ENCODE measurements around the gene GPR61. TPM values are rescaled to one million over a fixed set of nuclear protein-coding genes. Genes with fewer than 3 reads are reported as not detected.
A peak's percentile ranks its signal among the peaks of the same experiment; 100 is the strongest.

GPR61 gene
- 1 to 10 TPM in 2 of 9 donors, under 1 TPM in 5, not detected in 2; 0.11 to 4.9 (median 0.57) TPM for total RNA-seq
- 1 to 10 TPM in 1 of 3 donors, under 1 TPM in 2; 0.57 to 1.2 (median 0.88) TPM for polyA plus RNA-seq
- long read RNA-seq, donor 1, full-length matches to known transcripts, result 1 of 1 reads
- long read RNA-seq, donor 1, partial matches to known transcripts, result 0 of 1 reads
- long read RNA-seq, donor 1, other reads (novel, unspliced or antisense), result 0 of 1 reads
- long read RNA-seq, donor 2, partial matches to known transcripts, result 0 of 1 reads
- long read RNA-seq, donor 2, other reads (novel, unspliced or antisense), result 0 of 1 reads
- long read RNA-seq, donor 3, result 0 reads
- long read RNA-seq, donor 4, result 0 reads
- long read RNA-seq, donor 5, result 0 reads
- long read RNA-seq, donor 6, partial matches to known transcripts, result 0 of 1 reads
- long read RNA-seq, donor 6, other reads (novel, unspliced or antisense), result 0 of 1 reads
- long read RNA-seq, donor 7, full-length matches to known transcripts, result 1 of 1 reads
- long read RNA-seq, donor 7, partial matches to known transcripts, result 0 of 1 reads
- long read RNA-seq, donor 7, other reads (novel, unspliced or antisense), result 0 of 1 reads
- long read RNA-seq, donor 8, full-length matches to known transcripts, result 2 of 2 reads
- long read RNA-seq, donor 8, partial matches to known transcripts, result 0 of 2 reads
- long read RNA-seq, donor 8, other reads (novel, unspliced or antisense), result 0 of 2 reads
- long read RNA-seq, donor 9, result 0 reads
- long read RNA-seq, donor 10, full-length matches to known transcripts, result 1 of 1 reads
- long read RNA-seq, donor 10, partial matches to known transcripts, result 0 of 1 reads
- long read RNA-seq, donor 10, other reads (novel, unspliced or antisense), result 0 of 1 reads

GRCh38 chr1:109539676-109540075 is at the start of gene GPR61:
Gene GPR61, plus strand, starts transcription at chr1:109539872. Its CDS starts 3,151 bp downstream, at chr1:109543023.
- DNase-seq, result peak in 2 of 7 donors; percentile 42 to 74
- no peaks in the 10 kb centered on the region for H3K36me3 ChIP-seq (replicated peaks in 1 of 2)
- no peaks in the 10 kb centered on the region for H3K27me3 ChIP-seq
- H3K4me1 ChIP-seq (replicated peaks in 1 of 2), result peaks cover 0 to 3% of the 10 kb centered on the region in 2 donors
- H3K4me3 ChIP-seq, result no peak within 1 kb of the TSS
- H3K9me3 ChIP-seq (replicated peaks in 1 of 3), result no peaks in the 10 kb centered on the region
- 39 to 71% (median 45%) methylated on average over 1 to 7 of the region's 7 CpGs for WGBS, 4 donors
- intact Hi-C loops (cut with DNase I), result loop anchor here (5.0 to 10.0 kb wide), 5 partner anchors 88 to 445 kb away; partner anchors contain the start of genes AHCYL1 (in 1 of the 2) and PSMA5 (in 1 of the 2)
- H3K27ac ChIP-seq, result no peak within 1 kb of the TSS
- no peak for TF ChIP-seq POLR2A (IDR thresholded peaks at IDR 0.05)

GRCh38 chr1:109490029-109490933 is 49.4 kb upstream of the GPR61 start:
- Histone ChIP-seq H3K27me3 (no peaks in the 10 kb centered on the region), H3K27ac (peak overlapping the region in 3 of 5 donors; percentile 24 to 88 (median 76)), H3K4me3 (no peak overlapping the region), H3K9me3 (replicated peaks in 1 of 3) (no peaks in the 10 kb centered on the region), H3K4me1 (replicated peaks in 1 of 2) (peaks cover 18 to 44% of the 10 kb centered on the region in 2 donors), H3K36me3 (replicated peaks in 1 of 2) (peaks cover 0 to 3% of the 10 kb centered on the region in 2 donors)
- peak; percentile 75 to 88 (median 76) for DNase-seq
- WGBS, 4 donors, result 79 to 89% (median 82%) methylated on average over 3 to 11 of the region's 11 CpGs
- intact Hi-C loops (cut with DNase I), result no loop called here
- TF ChIP-seq CTCF (IDR thresholded peaks at IDR 0.05) (peak; percentile 67 to 82 (median 80)), POLR2A (IDR thresholded peaks at IDR 0.05) (no peak)

- peaks cover 18 to 45% of the 10 kb centered on the region in 2 donors for H3K4me1 ChIP-seq (replicated peaks in 1 of 2)
- WGBS, 4 donors, result 38 to 55% (median 49%) methylated on average over 1 to 11 of the region's 11 CpGs
- intact Hi-C loops (cut with DNase I), result no loop called here
- peak overlapping the region in 3 of 5 donors; percentile 24 to 88 (median 76) for H3K27ac ChIP-seq
- H3K4me3 ChIP-seq, result no peak overlapping the region
- no peaks in the 10 kb centered on the region for H3K27me3 ChIP-seq
- H3K9me3 ChIP-seq (replicated peaks in 1 of 3), result no peaks in the 10 kb centered on the region
- H3K36me3 ChIP-seq (replicated peaks in 1 of 2), result peaks cover 0 to 8% of the 10 kb centered on the region in 2 donors
- TF ChIP-seq POLR2A (IDR thresholded peaks at IDR 0.05) (no peak), CTCF (IDR thresholded peaks at IDR 0.05) (peak in 2 of 6 experiments; percentile 10 to 19)
- DNase-seq, result peak in 6 of 7 donors; percentile 67 to 82 (median 75)
Measured at GRCh38 chr1:109490934-109491302, 48.8 kb upstream of the GPR61 start.

GRCh38 chr1:109491372-109491771 is 48.3 kb upstream of the GPR61 start:
- intact Hi-C loops (cut with DNase I), result no loop called here
- H3K36me3 ChIP-seq (replicated peaks in 1 of 2), result peaks cover 0 to 13% of the 10 kb centered on the region in 2 donors
- TF ChIP-seq CTCF (IDR thresholded peaks at IDR 0.05) (no peak), POLR2A (IDR thresholded peaks at IDR 0.05) (no peak)
- DNase-seq, result peak in 5 of 7 donors; percentile 41 to 54 (median 53)
- no peaks in the 10 kb centered on the region for H3K9me3 ChIP-seq (replicated peaks in 1 of 3)
- H3K4me3 ChIP-seq, result no peak overlapping the region
- H3K4me1 ChIP-seq (replicated peaks in 1 of 2), result peaks cover 18 to 45% of the 10 kb centered on the region in 2 donors
- WGBS, 4 donors, result 41 to 71% (median 52%) methylated on average over 4 to 8 of the region's 8 CpGs
- H3K27me3 ChIP-seq, result no peaks in the 10 kb centered on the region
- H3K27ac ChIP-seq, result peak overlapping the region in 4 of 5 donors; percentile 17 to 88 (median 50)
